GM19397 (cell line): ENCODE results near the gene ANTXR1.

ENCODE experiments used
- ATAC-seq: cut with Tn5 transposase; IDR thresholded peaks from one replicate; pipeline ENCODE4 v1.9.1; 2021; ENCODE audit warnings: mild to moderate bottlenecking, moderate library complexity; ENCODE audit not compliant: unreplicated experiment

Gene ANTXR1

GRCh38 chr2:69003731-69004130 is 9.2 kb upstream of the ANTXR1 start:
- no peak for ATAC-seq

- ATAC-seq, result no peak
Measured at GRCh38 chr2:69007169-69007568, 5.8 kb upstream of the ANTXR1 start.

GRCh38 chr2:69007603-69008002 is 5.4 kb upstream of the ANTXR1 start:
- no peak for ATAC-seq

GRCh38 chr2:69010437-69011194 is 2.4 kb upstream of the ANTXR1 start:
- ATAC-seq, result no peak

DNA sequence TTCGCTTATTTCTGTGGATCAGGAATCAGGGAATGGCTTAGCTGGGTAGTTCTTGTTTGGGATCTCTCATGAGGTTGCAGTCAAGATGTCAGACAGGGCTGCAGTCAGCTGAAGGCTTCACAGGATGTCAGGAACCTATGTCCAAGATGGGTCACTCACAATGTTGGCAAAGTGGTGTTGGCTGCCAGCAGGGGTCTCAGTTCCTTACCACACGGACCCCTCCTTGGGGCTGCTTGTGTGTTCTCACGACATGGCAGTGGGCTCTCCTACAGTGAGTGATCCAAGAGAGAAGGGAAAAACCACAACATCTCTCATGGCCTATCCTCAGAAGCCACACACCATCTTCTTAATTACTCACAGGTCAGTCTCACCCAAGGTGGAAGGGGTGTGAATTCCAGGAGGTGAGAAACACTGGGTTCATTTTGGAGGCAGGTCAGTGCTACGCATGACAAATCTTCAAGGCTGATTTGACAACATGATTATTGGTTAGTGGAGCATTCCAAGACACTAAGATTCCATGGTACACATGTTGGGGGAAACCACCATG is 1.3 kb upstream of the ANTXR1 start:
- ATAC-seq, result no peak

DNA sequence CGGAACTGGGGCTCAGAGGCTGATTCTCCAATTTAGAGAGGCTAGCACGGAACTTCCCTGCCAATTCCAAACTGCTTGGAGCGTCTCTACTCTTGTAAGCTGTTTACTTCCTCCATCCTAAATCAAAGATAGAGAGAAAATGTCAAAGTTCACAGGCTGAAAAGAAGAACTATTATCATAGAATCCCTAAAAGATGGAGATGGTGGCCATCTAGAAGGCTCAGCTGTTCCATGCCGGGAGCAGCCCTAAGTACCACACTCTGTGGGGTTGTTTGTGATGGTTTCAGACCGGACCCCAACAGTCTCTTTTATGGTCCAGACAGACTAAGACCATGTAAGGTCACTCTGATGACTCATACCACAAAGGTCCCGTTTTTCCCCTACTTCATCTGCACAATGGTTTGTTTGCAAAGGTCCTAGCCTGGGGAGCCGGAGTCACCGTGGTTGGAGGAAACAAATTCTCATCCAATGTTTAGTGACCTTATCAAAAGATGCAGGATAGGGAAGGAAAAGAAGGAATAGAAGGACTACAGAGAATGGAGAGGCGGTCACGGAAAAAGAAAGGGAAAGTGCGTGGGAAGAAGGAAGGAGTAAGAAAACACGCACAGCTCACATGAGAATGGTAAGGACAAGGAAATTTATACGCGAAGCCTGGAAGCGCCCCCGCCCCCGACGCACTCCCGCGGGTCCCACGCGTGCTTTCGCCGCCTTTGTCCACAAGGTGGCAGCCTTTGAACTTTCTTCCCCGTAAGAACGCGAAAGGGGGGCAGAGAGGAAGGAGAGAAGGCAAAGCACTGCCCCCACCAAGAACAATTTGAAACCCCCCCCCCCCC is 453 bp upstream of the ANTXR1 start:
- no peak for ATAC-seq

DNA sequence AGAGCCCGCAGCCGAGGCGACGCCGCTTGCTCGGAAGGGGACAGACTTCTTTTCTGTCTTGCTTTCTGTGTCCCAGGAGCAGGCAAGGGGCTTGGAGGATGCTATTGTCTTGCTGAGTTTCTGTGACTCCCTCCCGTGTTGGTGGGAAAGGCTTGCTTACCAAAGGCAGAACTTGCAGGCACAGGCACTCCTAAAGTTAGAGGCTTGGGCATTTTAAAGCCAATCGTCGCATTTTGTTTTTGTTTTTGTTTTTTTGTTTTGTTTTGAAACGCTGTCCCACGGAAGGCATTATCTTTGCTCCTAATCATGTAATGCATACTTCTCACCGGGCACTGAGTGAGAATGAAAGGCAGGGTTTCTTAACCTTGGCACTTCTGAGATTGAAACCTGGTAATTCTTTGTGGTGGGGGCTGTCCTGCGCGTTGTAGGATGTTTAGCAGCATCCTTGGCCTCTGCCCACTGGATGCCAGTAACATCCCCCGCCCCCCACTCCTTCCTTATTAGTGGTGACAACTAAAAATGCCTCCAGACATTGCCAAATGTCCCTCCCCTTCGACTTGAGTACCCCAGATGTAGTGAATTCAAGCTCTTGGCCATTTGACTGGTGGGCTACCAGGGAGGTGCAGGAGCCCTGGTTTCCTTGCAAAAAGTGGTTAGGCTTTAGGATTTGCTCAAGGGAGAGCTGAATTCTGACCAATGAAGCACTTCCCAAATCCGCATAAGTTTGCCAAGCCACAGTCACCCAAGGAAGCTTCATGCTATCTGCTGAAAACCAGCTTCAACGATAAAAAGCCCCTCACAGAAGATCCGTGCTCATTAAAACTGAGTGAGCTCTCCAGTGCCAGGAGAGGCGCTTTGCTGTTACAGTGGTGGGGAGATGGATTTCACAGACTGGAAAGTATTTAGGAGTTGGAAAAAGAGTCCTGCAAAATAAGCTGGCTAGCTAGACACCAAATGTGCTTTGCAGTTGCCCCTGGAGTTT is 1.2 kb downstream of the ANTXR1 start:
- no peak for ATAC-seq

- ATAC-seq, result no peak
Measured at GRCh38 chr2:69017080-69017479, 4.1 kb downstream of the ANTXR1 start.

GRCh38 chr2:69017835-69018234 is 4.9 kb downstream of the ANTXR1 start:
- no peak for ATAC-seq

GRCh38 chr2:69018678-69019095 is 5.7 kb downstream of the ANTXR1 start:
- no peak for ATAC-seq

- no peak for ATAC-seq
Measured at GRCh38 chr2:69020496-69021426, 7.8 kb downstream of the ANTXR1 start.

GRCh38 chr2:69021727-69022126 is 8.7 kb downstream of the ANTXR1 start:
- no peak for ATAC-seq

- ATAC-seq, result no peak
Measured at GRCh38 chr2:69022548-69022947, 9.6 kb downstream of the ANTXR1 start.

DNA sequence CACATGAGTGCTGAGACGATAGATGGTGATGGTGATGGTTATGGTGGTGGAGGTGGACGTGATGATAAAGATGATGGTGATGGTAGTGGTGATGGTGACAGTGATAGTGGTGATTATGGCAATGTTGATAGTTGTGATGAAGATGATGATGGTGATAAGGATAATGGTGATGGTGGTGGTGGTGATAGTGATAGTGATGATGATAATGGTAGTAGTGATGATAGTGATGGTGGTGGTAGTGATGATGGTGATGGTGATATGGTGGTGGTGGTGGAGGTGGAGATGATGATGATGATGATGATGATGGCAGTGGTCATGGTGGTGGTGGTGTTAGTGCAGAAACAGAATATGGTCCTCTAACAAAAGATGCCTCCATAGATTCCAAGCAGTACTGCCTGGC is 10.3 kb downstream of the ANTXR1 start:
- ATAC-seq, result no peak

DNA sequence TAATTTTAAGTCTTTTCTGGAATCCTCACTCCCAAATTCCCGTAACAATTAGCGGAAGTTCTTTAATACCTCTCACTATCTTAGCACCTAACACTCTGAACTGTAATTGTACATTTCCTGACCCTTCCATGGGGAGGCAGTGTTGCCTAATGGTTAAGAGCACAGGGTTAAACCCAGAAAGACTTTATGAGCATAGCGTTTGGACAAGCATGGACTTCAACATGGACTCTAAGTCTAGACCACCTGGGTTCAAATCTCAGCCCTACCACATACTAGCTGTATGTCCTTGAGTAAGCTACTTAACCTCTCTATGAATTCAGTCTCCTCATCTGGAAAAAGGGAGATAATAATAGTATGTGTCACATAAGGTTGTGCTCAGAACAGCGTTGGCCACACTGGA is 13.0 kb downstream of the ANTXR1 start:
- no peak for ATAC-seq

- no peak for ATAC-seq
Measured at GRCh38 chr2:69026691-69027459, 13.9 kb downstream of the ANTXR1 start.

DNA sequence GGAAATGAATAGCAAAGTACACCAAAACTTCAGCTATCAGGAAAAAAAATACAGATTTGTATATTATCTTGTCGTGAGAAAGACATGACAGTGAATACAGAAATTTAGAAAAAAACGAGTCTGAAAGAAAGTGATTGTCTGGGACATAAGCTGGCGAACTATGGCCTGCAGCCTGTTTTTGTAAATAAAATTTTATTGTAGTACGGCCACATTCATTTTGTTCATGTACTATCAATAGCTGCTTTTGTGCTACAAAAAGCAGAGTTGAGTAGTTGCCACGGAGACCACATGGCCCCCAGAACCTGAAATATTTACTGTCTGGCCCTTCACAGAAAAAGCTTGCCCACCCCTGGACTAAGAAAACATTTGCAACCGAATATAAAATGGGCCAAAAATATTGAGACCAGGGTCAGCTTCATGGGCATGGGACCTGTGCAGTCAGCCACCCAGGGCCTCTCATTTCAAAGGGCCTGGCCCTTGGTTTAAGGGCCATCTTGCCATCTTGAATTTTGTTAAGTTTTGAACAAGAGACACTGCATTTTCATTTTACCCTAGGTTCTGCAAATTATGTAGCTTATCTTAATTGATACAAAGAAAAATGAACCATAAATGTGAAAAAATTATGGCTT is 17.9 kb downstream of the ANTXR1 start:
- no peak for ATAC-seq

- ATAC-seq, result no peak
Measured at GRCh38 chr2:69031466-69031865, 18.5 kb downstream of the ANTXR1 start.
